Measurements from ENCODE around the gene NXPH2. TPM values are rescaled to one million over a fixed set of nuclear protein-coding genes. Genes with fewer than 3 reads are reported as not detected.

Gene NXPH2
- total RNA-seq, 4 donors from 2014 or later: not detected

GRCh38 chr2:138780446-138780880 is 273 bp upstream of the NXPH2 start:
- no peaks in the 10 kb centered on the region for H3K9me3 ChIP-seq
- intact Hi-C loops (cut with DNase I; ENCODE audit: low total_unique reads) (no loop called here), in situ Hi-C loops (cut with MboI; ENCODE audit: low sequenced_read_pairs in 4 of 4) (loop anchor here in 1 of 4 donors (10.0 kb wide), 1 partner anchor 866 kb away; no protein-coding TSS in a partner anchor)
- H3K27ac ChIP-seq: no peak overlapping the region
- ATAC-seq: no peak
- H3K27me3 ChIP-seq: peaks cover 27 to 36% (median 34%) of the 10 kb centered on the region in 3 donors
- no peak for DNase-seq
- H3K4me3 ChIP-seq: peak overlapping the region; percentile 19 to 37 (median 28)
- TF ChIP-seq POLR2A (IDR thresholded peaks at IDR 0.05) (no peak), CTCF (IDR thresholded peaks at IDR 0.05 in 4 of 5, conservative IDR thresholded peaks at IDR 0.05 in 1 of 5) (no peak)
- no peaks in the 10 kb centered on the region for H3K36me3 ChIP-seq
- peaks cover 0 to 3% of the 10 kb centered on the region in 2 donors for H3K4me1 ChIP-seq

GRCh38 chr2:138779406-138779780 is 797 bp downstream of the NXPH2 start:
- Histone ChIP-seq H3K4me1 (peaks cover 0 to 3% of the 10 kb centered on the region in 2 donors), H3K27ac (no peak overlapping the region), H3K36me3 (no peaks in the 10 kb centered on the region), H3K4me3 (peak overlapping the region in 3 of 4 donors; percentile 0 to 37 (median 19)), H3K9me3 (no peaks in the 10 kb centered on the region), H3K27me3 (peaks cover 27 to 36% (median 34%) of the 10 kb centered on the region in 3 donors)
- no peak for ATAC-seq
- DNase-seq: no peak
- intact Hi-C loops (cut with DNase I; ENCODE audit: low total_unique reads) (no loop called here), in situ Hi-C loops (cut with MboI; ENCODE audit: low sequenced_read_pairs in 4 of 4) (no loop called here)
- TF ChIP-seq CTCF (IDR thresholded peaks at IDR 0.05 in 4 of 5, conservative IDR thresholded peaks at IDR 0.05 in 1 of 5): no peak

GRCh38 chr2:138777996-138778395 is 2.2 kb downstream of the NXPH2 start:
- in situ Hi-C loops (cut with MboI; ENCODE audit: low sequenced_read_pairs in 4 of 4): no loop called here
- TF ChIP-seq CTCF (IDR thresholded peaks at IDR 0.05 in 4 of 5, conservative IDR thresholded peaks at IDR 0.05 in 1 of 5) (no peak), POLR2A (IDR thresholded peaks at IDR 0.05) (no peak)
- H3K27me3 ChIP-seq: peaks cover 27 to 36% (median 34%) of the 10 kb centered on the region in 3 donors
- intact Hi-C loops (cut with DNase I; ENCODE audit: low total_unique reads): no loop called here
- no peaks in the 10 kb centered on the region for H3K9me3 ChIP-seq
- ATAC-seq: no peak
- H3K4me3 ChIP-seq: no peak overlapping the region
- no peak overlapping the region for H3K27ac ChIP-seq
- DNase-seq: no peak
- H3K4me1 ChIP-seq: peaks cover 0 to 3% of the 10 kb centered on the region in 2 donors
- H3K36me3 ChIP-seq: no peaks in the 10 kb centered on the region

- ATAC-seq (no peak), DNase-seq (no peak)
- Histone ChIP-seq H3K27ac (no peak overlapping the region), H3K4me3 (no peak overlapping the region), H3K36me3 (no peaks in the 10 kb centered on the region), H3K4me1 (peaks cover 0 to 3% of the 10 kb centered on the region in 2 donors), H3K27me3 (peaks cover 24 to 33% (median 30%) of the 10 kb centered on the region in 3 donors), H3K9me3 (no peaks in the 10 kb centered on the region)
- no peak for TF ChIP-seq POLR2A (IDR thresholded peaks at IDR 0.05)
- no peak for TF ChIP-seq CTCF (IDR thresholded peaks at IDR 0.05 in 4 of 5, conservative IDR thresholded peaks at IDR 0.05 in 1 of 5)
- in situ Hi-C loops (cut with MboI; ENCODE audit: low sequenced_read_pairs in 4 of 4) (no loop called here), intact Hi-C loops (cut with DNase I; ENCODE audit: low total_unique reads) (no loop called here)
These were observed 4.5 kb downstream of the NXPH2 start for GRCh38 chr2:138775736-138776135.

- ATAC-seq (no peak), DNase-seq (no peak)
- H3K27me3 ChIP-seq: peaks cover 0 to 4% (median 0%) of the 10 kb centered on the region in 3 donors
- intact Hi-C loops (cut with DNase I; ENCODE audit: low total_unique reads) (no loop called here), in situ Hi-C loops (cut with MboI; ENCODE audit: low sequenced_read_pairs in 4 of 4) (no loop called here)
- no peak overlapping the region for H3K27ac ChIP-seq
- no peak for TF ChIP-seq POLR2A (IDR thresholded peaks at IDR 0.05)
- no peak for TF ChIP-seq CTCF (IDR thresholded peaks at IDR 0.05 in 4 of 5, conservative IDR thresholded peaks at IDR 0.05 in 1 of 5)
- no peak overlapping the region for H3K4me3 ChIP-seq
- no peaks in the 10 kb centered on the region for H3K4me1 ChIP-seq
- H3K9me3 ChIP-seq: no peaks in the 10 kb centered on the region
- H3K36me3 ChIP-seq: no peaks in the 10 kb centered on the region
These were observed 8.7 kb downstream of the NXPH2 start for GRCh38 chr2:138771534-138771933.

Data from gastrocnemius medialis (tissue), 4 donors.